Lower leg skin (tissue), 4 donors: ENCODE measurements around the gene BRWD1. TPM values are rescaled to one million over a fixed set of nuclear protein-coding genes. Genes with fewer than 3 reads are reported as not detected.

Source experiments
- DNase-seq, 2 donors: peaks; one replicate each; pipeline ENCODE4 v3.0.0-alpha.2; 2019; ENCODE audit warnings: low spot score in 2 of 2
- H3K4me3 ChIP-seq: fragments of 200-600 bp; sonication (generic); 2 replicates; pipeline ENCODE4 v1.5.1; 2017; ENCODE audit warnings: mild to moderate bottlenecking, low read depth; ENCODE audit not compliant: poor library complexity, severe bottlenecking
- CTCF ChIP-seq, 3 donors: fragments of 450-650 bp; IDR thresholded peaks; one replicate each; pipeline ENCODE4 v1.5.1; 2016; ENCODE audit warnings: antibody characterized with exemption in 3 of 3, mild to moderate bottlenecking in 3 of 3, moderate library complexity in 2 of 3
- POLR2A ChIP-seq, 2 donors: fragments of 450-650 bp; IDR thresholded peaks; one replicate each; pipeline ENCODE4 v1.6.1; 2016 to 2017; ENCODE audit warnings: antibody characterized with exemption in 2 of 2, mild to moderate bottlenecking in 1 of 2, moderate library complexity in 1 of 2
- WGBS, 2 donors: methylation state at CpG; one replicate each; pipeline ENCODE4 v1.1.5; 2018; 5-methylcytosine and 5-hydroxymethylcytosine counted together
- intact Hi-C: fragments of 100-400 bp; cut with DNase I; formaldehyde crosslinking; loops from one replicate; pipeline ENCODE4 v1.15.0; 2023; ENCODE audit warnings: low total_unique reads
- total RNA-seq, 4 donors: library from RNA; depleted of rRNA; stranded (reverse); fragments of >200 nt; gene quantifications; one replicate each; pipeline ENCODE4 v1.1.0, GENCODE V29; 2016

BRWD1 gene
- total RNA-seq, 4 donors from 2014 or later, result 42.2 to 57.2 (median 52.6) TPM

- DNase-seq, result peak; percentile 31 to 87
- TF ChIP-seq CTCF (IDR thresholded peaks at IDR 0.05) (no peak), POLR2A (IDR thresholded peaks at IDR 0.05) (no peak)
- peak overlapping the region; percentile 87 for H3K4me3 ChIP-seq
- 2 to 3% methylated on average over 34 to 43 of the region's 43 CpGs for WGBS, 2 donors
- intact Hi-C loops, result loop anchor here (5.0 kb wide), 1 partner anchor 73 kb away; no protein-coding TSS in a partner anchor
Measured at GRCh38 chr21:39314143-39315027, 953 bp upstream of the BRWD1 start.

- DNase-seq, result peak; percentile 28 to 89
- intact Hi-C loops, result loop anchor here (5.0 kb wide), 1 partner anchor 74 kb away; no protein-coding TSS in a partner anchor
- 0% methylated on average over 3 to 15 of the region's 71 CpGs for WGBS, 2 donors
- peak overlapping the region; percentile 87 for H3K4me3 ChIP-seq
- TF ChIP-seq POLR2A (IDR thresholded peaks at IDR 0.05) (no peak), CTCF (IDR thresholded peaks at IDR 0.05) (no peak)
Measured at GRCh38 chr21:39313042-39313570, 326 bp downstream of the BRWD1 start.

- H3K4me3 ChIP-seq, result peak overlapping the region; percentile 87
- intact Hi-C loops, result loop anchor here (5.0 kb wide), 1 partner anchor 75 kb away; no protein-coding TSS in a partner anchor
- 1 to 2% methylated on average over 36 to 47 of the region's 65 CpGs for WGBS, 2 donors
- TF ChIP-seq CTCF (IDR thresholded peaks at IDR 0.05), result no peak
- TF ChIP-seq POLR2A (IDR thresholded peaks at IDR 0.05), result no peak
- DNase-seq, result peak; percentile 91 to 99
Measured at GRCh38 chr21:39312112-39313041, 1.1 kb downstream of the BRWD1 start.

- TF ChIP-seq CTCF (IDR thresholded peaks at IDR 0.05) (no peak), POLR2A (IDR thresholded peaks at IDR 0.05) (no peak)
- intact Hi-C loops, result loop anchor here (5.0 kb wide), 1 partner anchor 76 kb away; no protein-coding TSS in a partner anchor
- H3K4me3 ChIP-seq, result no peak overlapping the region
- 91 to 92% methylated on average over 7 of the region's 7 CpGs for WGBS, 2 donors
- no peak for DNase-seq
Measured at GRCh38 chr21:39311164-39311563, 2.3 kb downstream of the BRWD1 start.

GRCh38 chr21:39307466-39307865 is 6.0 kb downstream of the BRWD1 start:
- DNase-seq, result no peak
- intact Hi-C loops, result no loop called here
- TF ChIP-seq CTCF (IDR thresholded peaks at IDR 0.05), result no peak
- no peak for TF ChIP-seq POLR2A (IDR thresholded peaks at IDR 0.05)
- WGBS, 2 donors, result 74 to 75% methylated on average over 1 of the region's 1 CpG
- no peak overlapping the region for H3K4me3 ChIP-seq
